CD14-positive monocyte (primary cell): ENCODE measurements around the gene KIF21A. TPM values are rescaled to one million over a fixed set of nuclear protein-coding genes. Genes with fewer than 3 reads are reported as not detected.

ENCODE experiments used
- DNase-seq, 3 donors: peaks; one replicate each; pipeline ENCODE4 v3.0.0-alpha.2; 2011 to 2022
- H2AFZ ChIP-seq: 2 replicates; pipeline ENCODE4 v1.6.0; 2012; ENCODE audit warnings: mild to moderate bottlenecking, low read depth, low read length, inconsistent platforms; ENCODE audit not compliant: insufficient read depth, poor library complexity, severe bottlenecking
- H3K27ac ChIP-seq, 2 donors: 1 replicate in 1 of 2; 2 replicates in 1 of 2; pipeline ENCODE4 v1.5.1; 2012 to 2013; ENCODE audit warnings: low read length in 2 of 2, control low read depth in 1 of 2, inconsistent platforms in 1 of 2, low read depth in 1 of 2, mild to moderate bottlenecking in 1 of 2
- H3K27me3 ChIP-seq, 2 donors: one replicate each; pipeline versions ENCODE4 v1.6.0 to v1.6.1; 2011 to 2013; ENCODE audit warnings: low read length in 2 of 2; ENCODE audit not compliant: control insufficient read depth in 2 of 2, insufficient read depth in 2 of 2
- H3K36me3 ChIP-seq, 2 donors: replicated peaks in 1 of 2; 1 replicate in 1 of 2; 2 replicates in 1 of 2; pipeline versions ENCODE4 v1.5.1 to v1.6.1; 2012 to 2013; ENCODE audit warnings: low read length in 2 of 2, control low read depth in 1 of 2, inconsistent platforms in 1 of 2, mild to moderate bottlenecking in 1 of 2; ENCODE audit not compliant: insufficient read depth in 2 of 2, control insufficient read depth in 1 of 2
- H3K4me1 ChIP-seq, 2 donors: 1 replicate in 1 of 2; 2 replicates in 1 of 2; pipeline versions ENCODE4 v1.5.1 to v1.6.1; 2012 to 2013; ENCODE audit warnings: low read length in 2 of 2, control low read depth in 1 of 2, inconsistent platforms in 1 of 2, mild to moderate bottlenecking in 1 of 2, moderate library complexity in 1 of 2; ENCODE audit not compliant: insufficient read depth in 2 of 2, control insufficient read depth in 1 of 2
- H3K4me2 ChIP-seq: replicated peaks from 2 replicates; pipeline ENCODE3; 2012; ENCODE audit warnings: low read length, moderate library complexity, mild to moderate bottlenecking; ENCODE audit not compliant: poor library complexity, severe bottlenecking; ENCODE audit errors: extremely low read depth
- H3K4me3 ChIP-seq, 3 experiments: fragments of 200-600 bp in 1 of 3; sonication (generic) in 1 of 3; replicated peaks in 1 of 3; 1 replicate in 2 of 3; 2 replicates in 1 of 3; pipeline ENCODE4 v1.5.1; 2011 to 2013; ENCODE audit warnings: low read length in 3 of 3, mild to moderate bottlenecking in 3 of 3, control low read depth in 2 of 3, low read depth in 2 of 3, inconsistent platforms in 1 of 3, moderate library complexity in 1 of 3
- H3K79me2 ChIP-seq: 2 replicates; pipeline ENCODE4 v1.6.0; 2012; ENCODE audit warnings: mild to moderate bottlenecking, control low read depth, inconsistent platforms, low read length, moderate library complexity; ENCODE audit not compliant: insufficient read depth
- H3K9ac ChIP-seq: 2 replicates; pipeline ENCODE4 v1.6.0; 2017; ENCODE audit warnings: low read length, mild to moderate bottlenecking; ENCODE audit not compliant: insufficient read depth, poor library complexity, severe bottlenecking
- H3K9me3 ChIP-seq, 2 donors: replicated peaks in 1 of 2; 1 replicate in 1 of 2; 2 replicates in 1 of 2; pipeline versions ENCODE4 v1.5.1 to v1.6.1; 2012 to 2013; ENCODE audit warnings: low read length in 2 of 2, control low read depth in 1 of 2; ENCODE audit not compliant: control insufficient read depth in 1 of 2, insufficient read depth in 1 of 2
- H4K20me1 ChIP-seq: 2 replicates; pipeline ENCODE4 v1.6.0; 2012; ENCODE audit warnings: mild to moderate bottlenecking, low read length, control low read depth, moderate library complexity; ENCODE audit not compliant: insufficient read depth
- H3K27ac Mint-ChIP-seq, 7 donors: one replicate each; pipeline ENCODE4 v1.8.0; 2020; ENCODE audit warnings: mild to moderate bottlenecking in 7 of 7, mixed read lengths in 7 of 7, moderate library complexity in 6 of 7, inconsistent platforms in 2 of 7
- H3K27me3 Mint-ChIP-seq, 3 donors: one replicate each; pipeline ENCODE4 v1.8.0; 2021 to 2022; ENCODE audit warnings: low read depth in 3 of 3, mild to moderate bottlenecking in 3 of 3, mixed read lengths in 3 of 3, moderate library complexity in 3 of 3, inconsistent platforms in 1 of 3
- H3K36me3 Mint-ChIP-seq, 2 donors: one replicate each; pipeline ENCODE4 v1.8.0; 2020; ENCODE audit warnings: mixed read lengths in 2 of 2, inconsistent platforms in 1 of 2, mild to moderate bottlenecking in 1 of 2
- H3K4me1 Mint-ChIP-seq: one replicate; pipeline ENCODE4 v1.8.0; 2020; ENCODE audit warnings: mild to moderate bottlenecking, mixed read lengths
- H3K4me3 Mint-ChIP-seq, 2 donors: one replicate each; pipeline ENCODE4 v1.8.0; 2020; ENCODE audit warnings: mild to moderate bottlenecking in 2 of 2, mixed read lengths in 2 of 2, moderate library complexity in 1 of 2
- H3K9me3 Mint-ChIP-seq, 7 donors: one replicate each; pipeline ENCODE4 v1.8.0; 2020 to 2022; ENCODE audit warnings: mixed read lengths in 7 of 7, mild to moderate bottlenecking in 6 of 7, moderate library complexity in 6 of 7, inconsistent platforms in 2 of 7
- WGBS: methylation state at CpG from one replicate; pipeline ENCODE4 v1.1.5; 2013; ENCODE audit warnings: missing lambda C conversion rate; ENCODE audit not compliant: insufficient coverage; 5-methylcytosine and 5-hydroxymethylcytosine counted together
- intact Hi-C, 2 donors: fragments of 100-400 bp; cut with micrococcal nuclease; formaldehyde crosslinking; loops; one replicate each; pipeline versions ENCODE4 v1.15.0 to v1.15.1; 2023
- polyA plus RNA-seq, 3 donors: library from polyadenylated mRNA; depleted of rRNA in 1 of 3; unstranded in 2 of 3; stranded (reverse) in 1 of 3; fragments of 300-500 nt in 2 of 3; fragments of >200 nt in 1 of 3; fragmentation: Illumina TruSeq in 2 of 3; gene quantifications; 1 replicate in 2 of 3; 2 replicates in 1 of 3; pipeline ENCODE4 v1.2.3, GENCODE V29; 2012 to 2021
- TF ChIP-seq, protein P1 (sequence below): fragments of 200-600 bp; IDR thresholded peaks from one replicate; pipeline ENCODE4 v1.8.0; 2022; ENCODE audit warnings: antibody characterized with exemption, mild to moderate bottlenecking

KIF21A gene
- polyA plus RNA-seq, 3 donors = 0.03 to 0.05 TPM; not detected in 1

- DNase-seq = no peak
- Histone ChIP-seq H3K9me3 (no peaks in the 10 kb centered on the region), H2AFZ (no peak overlapping the region), H3K27me3 (no peaks in the 10 kb centered on the region), H3K4me1 (no peaks in the 10 kb centered on the region), H3K4me2 (no peak overlapping the region), H3K4me3 (no peak overlapping the region), H3K9ac (no peak overlapping the region), H4K20me1 (no peaks in the 10 kb centered on the region), H3K79me2 (no peaks in the 10 kb centered on the region), H3K27ac (no peak overlapping the region), H3K36me3 (no peaks in the 10 kb centered on the region)
- intact Hi-C loops = no loop called here
- Mint-ChIP-seq H3K36me3 (no peaks in the 10 kb centered on the region), H3K27ac (peak overlapping the region in 1 of 7 donors; percentile 41), H3K9me3 (peaks cover 0 to 3% (median 0%) of the 10 kb centered on the region in 7 donors), H3K27me3 (peaks cover 0 to 4% (median 1%) of the 10 kb centered on the region in 3 donors), H3K4me1 (no peaks in the 10 kb centered on the region), H3K4me3 (no peak overlapping the region)
- 94% methylated on average over 2 of the region's 2 CpGs for WGBS
- TF ChIP-seq, protein P1, sequence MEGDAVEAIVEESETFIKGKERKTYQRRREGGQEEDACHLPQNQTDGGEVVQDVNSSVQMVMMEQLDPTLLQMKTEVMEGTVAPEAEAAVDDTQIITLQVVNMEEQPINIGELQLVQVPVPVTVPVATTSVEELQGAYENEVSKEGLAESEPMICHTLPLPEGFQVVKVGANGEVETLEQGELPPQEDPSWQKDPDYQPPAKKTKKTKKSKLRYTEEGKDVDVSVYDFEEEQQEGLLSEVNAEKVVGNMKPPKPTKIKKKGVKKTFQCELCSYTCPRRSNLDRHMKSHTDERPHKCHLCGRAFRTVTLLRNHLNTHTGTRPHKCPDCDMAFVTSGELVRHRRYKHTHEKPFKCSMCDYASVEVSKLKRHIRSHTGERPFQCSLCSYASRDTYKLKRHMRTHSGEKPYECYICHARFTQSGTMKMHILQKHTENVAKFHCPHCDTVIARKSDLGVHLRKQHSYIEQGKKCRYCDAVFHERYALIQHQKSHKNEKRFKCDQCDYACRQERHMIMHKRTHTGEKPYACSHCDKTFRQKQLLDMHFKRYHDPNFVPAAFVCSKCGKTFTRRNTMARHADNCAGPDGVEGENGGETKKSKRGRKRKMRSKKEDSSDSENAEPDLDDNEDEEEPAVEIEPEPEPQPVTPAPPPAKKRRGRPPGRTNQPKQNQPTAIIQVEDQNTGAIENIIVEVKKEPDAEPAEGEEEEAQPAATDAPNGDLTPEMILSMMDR = no peak
These were observed 13.1 kb downstream of the KIF21A start for GRCh38 chr12:39429809-39430208.

DNA sequence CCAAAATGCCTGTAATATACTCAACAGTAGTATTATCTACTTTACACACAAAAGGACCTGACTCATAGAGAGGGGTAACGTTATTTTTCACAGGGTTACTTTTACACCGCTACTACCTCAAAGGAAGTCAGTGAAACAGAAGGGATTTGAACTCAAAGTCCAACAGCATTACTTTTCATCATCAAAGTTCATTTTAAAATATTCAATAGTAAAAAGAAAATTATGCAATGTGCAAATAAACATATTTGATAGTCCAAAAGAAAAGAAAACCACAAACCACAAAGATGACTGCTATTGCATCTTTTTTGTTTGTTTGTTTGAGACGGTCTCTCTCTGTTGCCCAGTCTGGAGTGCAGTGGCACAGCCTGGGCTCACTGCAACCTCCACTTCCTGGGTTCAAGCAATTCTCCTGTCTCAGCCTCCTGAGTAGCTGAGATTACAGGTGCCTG is 15.5 kb downstream of the KIF21A start:
- H4K20me1 ChIP-seq = no peaks in the 10 kb centered on the region
- intact Hi-C loops = no loop called here
- no peak overlapping the region for H3K9ac ChIP-seq
- no peak overlapping the region for H3K27ac Mint-ChIP-seq
- H3K36me3 ChIP-seq = no peaks in the 10 kb centered on the region
- no peaks in the 10 kb centered on the region for H3K4me1 Mint-ChIP-seq
- H2AFZ ChIP-seq = no peak overlapping the region
- H3K79me2 ChIP-seq = no peaks in the 10 kb centered on the region
- no peak overlapping the region for H3K4me3 Mint-ChIP-seq
- WGBS = no CpG with 5 or more reads among the region's 3 CpGs
- peaks cover 0 to 3% (median 0%) of the 10 kb centered on the region in 7 donors for H3K9me3 Mint-ChIP-seq
- DNase-seq = no peak
- H3K27ac ChIP-seq = no peak overlapping the region
- no peaks in the 10 kb centered on the region for H3K4me1 ChIP-seq
- H3K4me3 ChIP-seq = no peak overlapping the region
- H3K4me2 ChIP-seq = no peak overlapping the region
- no peaks in the 10 kb centered on the region for H3K36me3 Mint-ChIP-seq
- peaks cover 0 to 4% (median 1%) of the 10 kb centered on the region in 3 donors for H3K27me3 Mint-ChIP-seq
- no peaks in the 10 kb centered on the region for H3K9me3 ChIP-seq
- TF ChIP-seq, protein P1 = no peak
- no peaks in the 10 kb centered on the region for H3K27me3 ChIP-seq
